Germinal center (tissue), 1 donor: ENCODE results near the gene TBCE.
"Not testable (repeated sequence)": the region's sequence is repeated elsewhere in the genome, so short reads cannot be mapped to it uniquely, and the experiment has no call there.

Experiments used
- DNase-seq: peaks from one replicate; pipeline ENCODE4 v3.0.0; 2012; ENCODE audit warnings: mixed read lengths, low spot score

TBCE gene

GRCh38 chr1:235455823-235456222, 88.6 kb downstream of the TBCE start:
- no peak for DNase-seq

DNA sequence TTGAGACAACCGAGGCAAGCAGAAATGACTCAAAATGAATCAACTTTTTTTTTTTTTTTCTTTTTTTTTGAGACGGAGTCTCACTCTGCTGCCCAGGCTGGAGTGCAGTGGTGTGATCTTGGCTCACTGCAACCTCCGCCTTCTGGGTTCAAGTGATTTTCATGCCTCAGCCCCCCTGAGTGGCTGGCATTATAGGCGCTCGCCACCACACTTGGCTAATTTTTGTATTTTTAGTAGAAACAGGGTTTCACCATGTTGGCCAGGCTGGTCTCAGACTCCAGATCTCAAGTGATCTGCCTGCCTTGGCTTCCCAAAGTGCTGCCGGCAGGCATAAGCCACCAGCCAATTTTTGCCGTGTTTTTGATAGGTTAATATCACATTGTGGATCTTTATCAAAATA, 90.6 kb downstream of the TBCE start:
- not testable (repeated sequence) for DNase-seq

- no peak for DNase-seq
Measured at GRCh38 chr1:235460770-235461169, 93.5 kb downstream of the TBCE start.

DNA sequence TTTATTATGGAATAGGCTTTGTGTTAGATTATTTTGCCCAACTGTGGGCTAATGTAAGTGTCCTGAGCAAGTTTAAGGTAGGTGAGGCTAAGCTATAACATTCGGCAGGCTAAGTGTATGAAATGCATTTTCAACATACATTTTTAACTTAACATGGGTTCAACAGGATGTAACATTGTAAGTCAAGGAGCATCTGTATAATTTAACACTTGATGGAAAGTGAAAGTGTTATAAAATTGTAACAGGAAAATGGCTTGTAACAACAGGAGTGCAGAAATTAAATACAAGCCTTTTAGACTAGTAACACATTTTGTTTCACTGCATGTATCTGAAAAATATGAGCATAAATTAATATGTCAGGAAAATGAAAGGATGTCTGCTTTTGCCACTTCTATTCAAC, 94.7 kb downstream of the TBCE start:
- no peak for DNase-seq

DNA sequence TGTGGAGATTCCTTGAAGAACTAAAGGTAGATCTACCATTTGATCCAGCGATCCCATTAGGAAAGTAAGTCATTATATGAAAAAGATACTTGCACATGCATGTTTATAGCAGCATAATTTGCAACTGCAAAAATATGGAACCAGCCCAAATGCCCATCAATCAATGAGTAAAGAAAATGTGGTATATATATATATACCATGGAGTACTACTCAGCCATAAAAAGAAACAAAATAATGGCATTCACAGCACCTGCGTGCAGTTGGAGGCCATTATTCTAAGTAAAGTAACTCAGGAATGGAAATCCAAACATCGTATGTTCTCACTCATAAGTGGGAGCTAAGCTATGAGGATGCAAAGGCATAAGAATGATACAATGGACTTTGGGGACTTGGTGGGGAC, 95.6 kb downstream of the TBCE start:
- DNase-seq, result not testable (repeated sequence)

- DNase-seq, result no peak
Measured at GRCh38 chr1:235465066-235465465, 97.8 kb downstream of the TBCE start.

- DNase-seq, result no peak
Measured at GRCh38 chr1:235468004-235468403, 100.8 kb downstream of the TBCE start.

DNA sequence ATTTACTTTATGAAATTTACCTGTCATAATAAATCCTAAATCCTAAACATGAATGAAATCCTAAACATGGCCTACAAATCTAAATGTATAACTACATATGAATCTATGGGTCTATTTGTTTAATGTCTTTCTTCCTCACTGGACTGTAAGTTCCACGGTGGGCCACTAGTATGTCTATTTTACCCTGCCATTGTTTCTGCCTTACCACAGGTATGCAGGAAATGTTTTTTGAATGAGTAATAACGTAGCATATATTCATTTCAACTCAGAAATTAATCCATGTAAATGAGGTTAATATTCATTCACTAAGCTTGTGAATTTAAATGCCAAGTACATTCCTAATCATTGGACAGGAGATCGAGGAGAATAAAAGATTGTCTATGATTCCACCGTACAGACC, 101.7 kb downstream of the TBCE start:
- no peak for DNase-seq

- DNase-seq, result not testable (repeated sequence)
Measured at GRCh38 chr1:235469897-235470296, 102.7 kb downstream of the TBCE start.

DNA sequence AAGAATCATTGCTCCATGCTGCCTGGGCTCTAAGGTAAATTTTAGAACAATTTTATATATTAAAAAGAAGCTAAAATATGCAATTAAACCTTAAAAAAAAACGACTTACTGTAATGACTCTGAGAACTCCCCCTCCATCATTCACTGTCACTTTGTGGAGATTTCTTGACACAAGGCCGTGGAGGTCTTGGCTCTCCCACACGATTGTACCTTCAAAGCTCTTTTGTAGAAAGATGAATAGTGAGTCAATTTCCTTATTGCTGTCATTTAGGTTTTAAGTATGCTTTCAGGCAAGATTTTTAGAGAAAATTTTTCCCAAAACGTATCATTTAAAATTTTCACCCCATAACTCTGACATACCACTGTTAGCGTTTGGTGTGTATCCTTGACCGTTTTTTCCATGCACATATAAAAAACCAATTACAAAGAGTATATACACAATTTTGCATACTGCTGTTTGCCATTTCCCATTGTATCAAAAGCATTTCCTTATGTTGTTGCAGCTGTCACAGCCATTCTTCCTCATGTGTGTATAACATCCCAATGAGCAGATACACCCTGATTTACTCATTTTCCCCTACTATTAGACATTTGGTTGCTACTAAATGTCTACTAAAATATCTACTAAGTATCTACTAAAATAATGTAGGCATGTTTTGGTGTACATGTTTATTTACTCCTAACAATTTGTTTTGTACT, 103.7 kb downstream of the TBCE start:
- no peak for DNase-seq

- DNase-seq, result no peak
Measured at GRCh38 chr1:235473806-235474205, 106.6 kb downstream of the TBCE start.

DNA sequence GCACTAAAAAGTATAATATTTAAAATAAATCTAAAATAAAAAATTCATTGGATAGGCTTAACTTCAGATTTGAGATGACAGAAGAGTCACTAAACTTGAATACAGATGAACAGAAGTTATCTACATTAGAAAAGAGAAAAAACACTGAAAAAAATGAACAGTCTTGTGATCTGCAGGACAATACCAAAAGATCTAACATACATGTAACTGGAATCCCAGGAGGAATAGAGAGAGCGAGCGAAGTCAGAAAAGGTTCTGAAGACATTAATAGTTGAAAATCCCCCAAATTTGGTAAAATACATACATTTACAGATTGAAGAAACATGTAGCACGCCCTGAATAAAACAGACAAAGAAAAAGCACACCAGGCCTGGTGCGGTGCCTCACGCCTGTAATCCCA, 115.9 kb downstream of the TBCE start:
- no peak for DNase-seq

DNA sequence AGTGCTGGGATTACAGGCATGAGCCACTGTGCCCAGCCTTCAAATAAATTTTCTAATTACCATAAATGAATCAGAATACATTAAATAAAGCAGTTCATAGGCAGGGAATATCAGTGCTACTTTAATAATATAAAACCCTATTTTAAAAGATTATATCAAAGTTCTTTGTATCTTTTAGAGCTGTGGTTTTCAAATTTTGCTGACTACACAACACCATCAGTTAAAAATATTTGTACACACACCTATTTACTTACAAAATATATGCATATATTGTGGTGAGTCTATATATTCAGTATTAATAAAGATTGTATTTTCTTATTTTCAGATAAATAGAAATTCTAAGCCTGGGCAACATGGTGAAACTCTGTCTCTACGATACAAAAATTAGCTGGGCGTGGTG, 118.3 kb downstream of the TBCE start:
- no peak for DNase-seq

GRCh38 chr1:235486321-235486720, 119.1 kb downstream of the TBCE start:
- no peak for DNase-seq

- DNase-seq, result no peak
Measured at GRCh38 chr1:235491644-235492043, 124.4 kb downstream of the TBCE start.

DNA sequence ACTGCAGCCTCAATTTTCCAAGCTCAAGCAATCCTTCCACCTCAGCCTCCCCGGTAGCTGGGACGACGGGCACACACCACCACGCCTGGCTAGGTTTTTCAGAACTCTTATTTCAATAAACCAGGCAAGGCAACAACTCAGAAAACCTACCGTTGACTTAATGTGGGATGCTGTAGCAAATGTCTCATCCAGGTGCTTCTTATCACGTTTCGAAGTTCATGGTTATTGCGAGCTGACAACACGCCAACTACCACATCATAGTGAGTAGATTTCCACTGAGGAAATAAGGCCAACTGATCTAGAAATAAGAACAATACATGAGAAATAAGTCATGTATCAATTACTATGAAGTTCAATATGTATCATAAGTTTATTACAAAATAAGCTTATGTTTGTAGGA, 127.3 kb downstream of the TBCE start:
- DNase-seq, result no peak

DNA sequence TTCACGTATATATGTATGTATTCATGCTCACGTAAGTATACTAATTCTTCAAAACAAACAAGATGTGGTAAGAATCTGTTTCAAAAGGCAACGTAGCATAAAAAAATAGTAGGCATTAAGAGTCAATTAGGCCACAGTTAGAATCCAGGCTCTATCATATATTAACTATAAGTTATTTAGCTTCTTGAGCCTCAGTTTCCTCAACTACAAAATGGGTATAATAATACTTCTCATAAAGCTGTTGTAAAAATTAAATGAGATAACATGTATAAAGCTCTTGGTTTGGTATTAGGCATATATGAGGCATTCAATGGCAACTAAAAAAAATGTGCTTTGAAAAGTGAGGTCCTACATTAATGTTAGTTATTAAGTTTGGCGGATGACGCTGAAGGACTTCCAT, 127.8 kb downstream of the TBCE start:
- no peak for DNase-seq

GRCh38 chr1:235495551-235495950, 128.3 kb downstream of the TBCE start:
- DNase-seq, result no peak

DNA sequence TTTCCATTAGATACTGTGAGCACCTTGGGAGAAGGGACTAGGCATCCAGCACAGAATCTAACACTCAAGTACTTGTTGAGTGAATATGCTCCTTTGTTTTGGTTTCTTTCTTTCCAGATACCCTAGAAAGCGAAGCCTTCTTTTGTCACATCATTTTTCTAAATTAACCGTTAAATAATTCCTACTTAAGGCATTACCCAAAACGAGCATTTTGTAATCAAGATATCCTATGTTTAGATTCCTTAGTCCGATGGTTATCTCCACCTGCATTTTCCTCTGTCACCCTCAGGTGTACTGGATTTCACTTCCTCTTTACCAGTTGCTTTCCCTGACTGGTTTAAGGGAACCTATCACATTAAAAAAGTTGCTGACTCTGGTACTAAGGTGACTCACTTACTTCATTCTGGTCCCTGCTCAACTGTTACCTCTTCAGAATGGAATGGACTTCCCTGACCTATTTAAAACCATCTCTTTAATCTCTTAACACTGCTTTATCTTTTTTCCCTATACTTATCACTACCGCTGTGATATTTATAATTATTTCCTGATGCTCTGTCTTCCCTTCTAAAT, 133.8 kb downstream of the TBCE start:
- DNase-seq, result no peak
